Upper lobe of left lung (tissue), 6 donors: ENCODE measurements around the gene PTCH1. TPM values are rescaled to one million over a fixed set of nuclear protein-coding genes. Genes with fewer than 3 reads are reported as not detected.

ENCODE experiments used
- ATAC-seq, 2 donors: fragments of 200-7000 bp; cut with Tn5 transposase; one replicate each; pipeline ENCODE4 v1.9.1; 2022; ENCODE audit warnings: mild to moderate bottlenecking in 2 of 2, moderate library complexity in 2 of 2; ENCODE audit not compliant: low FRiP score in 2 of 2
- DNase-seq, 2 donors: peaks; one replicate each; pipeline ENCODE4 v3.0.0-alpha.2; 2019 to 2020
- H3K27ac ChIP-seq, 4 donors: fragments of 200-600 bp; sonication (generic); one replicate each; pipeline ENCODE4 v1.5.1; 2016 to 2019
- H3K27me3 ChIP-seq, 4 donors: fragments of 200-600 bp; sonication (generic); one replicate each; pipeline ENCODE4 v1.5.1; 2017 to 2019
- H3K36me3 ChIP-seq, 4 donors: fragments of 200-600 bp; sonication (generic); one replicate each; pipeline ENCODE4 v1.5.1; 2016 to 2019
- H3K4me1 ChIP-seq, 4 donors: fragments of 200-600 bp; sonication (generic); one replicate each; pipeline ENCODE4 v1.5.1; 2018 to 2019
- H3K4me3 ChIP-seq, 4 donors: fragments of 200-600 bp; sonication (generic); one replicate each; pipeline ENCODE4 v1.5.1; 2017 to 2019; ENCODE audit warnings: mild to moderate bottlenecking in 2 of 4, moderate library complexity in 1 of 4
- H3K9me3 ChIP-seq, 4 donors: fragments of 200-600 bp; sonication (generic); one replicate each; pipeline ENCODE4 v1.5.1; 2018 to 2019
- EP300 ChIP-seq, 4 donors: sonication (generic); formaldehyde crosslinking; IDR thresholded peaks; one replicate each; pipeline ENCODE4 v1.5.1; 2017; ENCODE audit warnings: antibody characterized with exemption in 4 of 4, control low read depth in 2 of 4
- POLR2A ChIP-seq, 4 donors: fragments of 450-650 bp; IDR thresholded peaks; one replicate each; pipeline ENCODE4 v1.5.1; 2016 to 2017; ENCODE audit warnings: antibody characterized with exemption in 4 of 4, mild to moderate bottlenecking in 2 of 4
- POLR2AphosphoS5 ChIP-seq, 2 donors: sonication (generic); formaldehyde crosslinking; IDR thresholded peaks; one replicate each; pipeline ENCODE4 v1.5.1; 2017; ENCODE audit warnings: antibody characterized with exemption in 2 of 2
- WGBS, 2 donors: methylation state at CpG; one replicate each; pipeline ENCODE4 v1.1.5; 2017 to 2018; 5-methylcytosine and 5-hydroxymethylcytosine counted together
- total RNA-seq, 6 donors: library from RNA; depleted of rRNA in 4 of 6; stranded (reverse); fragments of >200 nt in 4 of 6; gene quantifications; one replicate each; pipeline versions ENCODE4 v1.1.0 to v1.2.1, GENCODE V29; 2016 to 2021
- TF ChIP-seq, protein P1 (sequence below), 6 experiments: fragments of 450-650 bp in 4 of 6; fragments of 200-600 bp in 2 of 6; sonication (generic) in 2 of 6; IDR thresholded peaks; one replicate each; pipeline ENCODE4 v1.5.1; 2016 to 2019; ENCODE audit warnings: antibody characterized with exemption in 6 of 6
- donor health status: DM: no; HTN: no; CAD: no; lungs with moderate emphysema.
- donor health status: DM: no; HTN: yes; CAD: no; lungs with severe emphysema.

Gene PTCH1
- total RNA-seq, 6 donors from 2014 or later = 7.4 to 28.0 (median 13.9) TPM

DNA sequence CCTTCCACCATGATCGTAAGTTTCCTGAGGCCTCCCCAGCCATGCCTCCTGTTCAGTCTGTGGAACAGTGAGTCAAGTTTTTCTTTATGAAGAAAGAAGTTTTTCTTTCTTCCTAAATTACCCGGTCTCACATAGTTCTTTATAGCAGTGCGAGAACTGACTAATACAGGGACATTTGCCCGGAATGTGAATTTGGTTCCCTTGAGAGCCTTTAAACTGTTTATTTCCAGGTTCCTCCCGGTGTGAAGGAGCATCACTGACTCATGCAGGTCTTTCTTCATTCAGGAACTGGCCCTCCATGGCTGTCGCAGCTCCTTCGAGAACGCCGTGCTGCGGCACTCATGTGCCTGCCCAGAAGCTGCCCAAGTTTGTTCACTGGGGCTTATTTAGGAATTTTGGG, 87.7 kb downstream of the PTCH1 start:
- ATAC-seq = no peak
- Histone ChIP-seq H3K36me3 (no peaks in the 10 kb centered on the region), H3K4me3 (no peak overlapping the region), H3K27me3 (peaks cover 0 to 6% (median 0%) of the 10 kb centered on the region in 4 donors), H3K27ac (no peak overlapping the region), H3K9me3 (peaks cover 0 to 9% (median 2%) of the 10 kb centered on the region in 4 donors), H3K4me1 (peaks cover 0 to 11% (median 5%) of the 10 kb centered on the region in 4 donors)
- WGBS, 2 donors = 86 to 96% methylated on average over 10 of the region's 10 CpGs
- no peak for DNase-seq
- TF ChIP-seq EP300 (IDR thresholded peaks at IDR 0.05) (no peak), POLR2AphosphoS5 (IDR thresholded peaks at IDR 0.05) (no peak)

DNA sequence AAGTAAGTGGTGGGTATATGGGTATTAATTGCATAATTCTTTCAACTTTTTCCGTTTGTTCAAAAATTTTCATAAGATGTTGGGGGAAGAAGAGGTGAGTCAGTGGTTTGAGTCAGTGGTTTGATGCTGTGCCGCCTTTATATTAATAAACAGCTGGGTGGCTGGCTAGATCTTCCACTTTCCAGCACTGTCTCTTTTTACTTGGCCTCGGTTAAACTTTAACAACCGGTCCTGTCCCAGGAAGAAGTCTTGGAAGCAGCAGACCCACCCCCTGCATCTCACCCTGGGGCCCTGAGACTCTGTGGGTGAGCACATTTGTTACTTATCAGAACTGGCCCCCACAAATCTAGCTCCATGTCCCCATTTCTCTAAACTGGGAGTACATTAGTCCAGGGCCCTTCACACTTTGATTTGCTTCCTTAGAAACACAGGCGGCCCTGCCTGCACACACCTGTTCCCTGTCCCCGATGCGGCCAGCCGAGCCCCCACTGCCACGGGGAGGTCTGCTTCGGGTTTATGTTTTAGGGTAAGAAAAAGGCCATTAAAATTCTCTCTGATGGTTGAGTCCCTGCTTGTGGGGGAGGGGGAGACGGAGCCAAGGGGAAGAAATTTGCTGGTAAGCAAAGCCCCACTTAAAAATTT, 90.7 kb downstream of the PTCH1 start:
- Histone ChIP-seq H3K4me3 (peak overlapping the region in 3 of 4 donors; percentile 36 to 53 (median 51)), H3K36me3 (no peaks in the 10 kb centered on the region), H3K4me1 (peaks cover 0 to 11% (median 5%) of the 10 kb centered on the region in 4 donors), H3K9me3 (peaks cover 9 to 23% (median 14%) of the 10 kb centered on the region in 4 donors), H3K27ac (peak overlapping the region in 3 of 4 donors; percentile 61 to 80 (median 62)), H3K27me3 (peaks cover 0 to 6% (median 0%) of the 10 kb centered on the region in 4 donors)
- 40 to 41% methylated on average over 11 of the region's 11 CpGs for WGBS, 2 donors
- DNase-seq (peak in 1 of 2 donors; percentile 77), ATAC-seq (peak in 1 of 2 donors; percentile 47)
- TF ChIP-seq, protein P1, sequence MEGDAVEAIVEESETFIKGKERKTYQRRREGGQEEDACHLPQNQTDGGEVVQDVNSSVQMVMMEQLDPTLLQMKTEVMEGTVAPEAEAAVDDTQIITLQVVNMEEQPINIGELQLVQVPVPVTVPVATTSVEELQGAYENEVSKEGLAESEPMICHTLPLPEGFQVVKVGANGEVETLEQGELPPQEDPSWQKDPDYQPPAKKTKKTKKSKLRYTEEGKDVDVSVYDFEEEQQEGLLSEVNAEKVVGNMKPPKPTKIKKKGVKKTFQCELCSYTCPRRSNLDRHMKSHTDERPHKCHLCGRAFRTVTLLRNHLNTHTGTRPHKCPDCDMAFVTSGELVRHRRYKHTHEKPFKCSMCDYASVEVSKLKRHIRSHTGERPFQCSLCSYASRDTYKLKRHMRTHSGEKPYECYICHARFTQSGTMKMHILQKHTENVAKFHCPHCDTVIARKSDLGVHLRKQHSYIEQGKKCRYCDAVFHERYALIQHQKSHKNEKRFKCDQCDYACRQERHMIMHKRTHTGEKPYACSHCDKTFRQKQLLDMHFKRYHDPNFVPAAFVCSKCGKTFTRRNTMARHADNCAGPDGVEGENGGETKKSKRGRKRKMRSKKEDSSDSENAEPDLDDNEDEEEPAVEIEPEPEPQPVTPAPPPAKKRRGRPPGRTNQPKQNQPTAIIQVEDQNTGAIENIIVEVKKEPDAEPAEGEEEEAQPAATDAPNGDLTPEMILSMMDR (IDR thresholded peaks at IDR 0.05) = no peak
- no peak for TF ChIP-seq EP300 (IDR thresholded peaks at IDR 0.05)
- no peak for TF ChIP-seq POLR2A (IDR thresholded peaks at IDR 0.05)
- TF ChIP-seq POLR2AphosphoS5 (IDR thresholded peaks at IDR 0.05) = no peak

DNA sequence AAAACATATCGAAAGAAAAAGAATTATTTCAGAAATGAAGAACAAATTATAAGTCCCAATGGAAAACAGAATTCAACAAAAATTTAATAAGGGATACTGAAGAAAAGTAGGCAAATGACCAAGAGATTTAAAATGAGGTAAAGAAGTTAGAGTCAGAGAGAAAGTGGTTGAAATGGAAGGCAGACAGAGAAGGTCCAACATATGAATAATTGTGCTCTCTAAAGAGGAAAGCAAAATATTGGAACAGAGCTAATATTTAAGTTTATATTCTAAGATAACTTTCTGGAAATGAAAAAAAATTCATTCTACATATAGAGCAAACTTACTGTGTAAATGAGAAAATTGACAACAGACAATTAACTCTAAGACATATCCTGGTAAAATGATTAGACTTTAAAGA, 94.1 kb downstream of the PTCH1 start:
- TF ChIP-seq, protein P1 (IDR thresholded peaks at IDR 0.05) = no peak
- H3K4me1 ChIP-seq = peaks cover 0 to 11% (median 5%) of the 10 kb centered on the region in 4 donors
- WGBS, 2 donors = 89 to 90% methylated on average over 1 of the region's 1 CpG
- peaks cover 0 to 6% (median 0%) of the 10 kb centered on the region in 4 donors for H3K27me3 ChIP-seq
- no peaks in the 10 kb centered on the region for H3K36me3 ChIP-seq
- ATAC-seq = no peak
- H3K27ac ChIP-seq = no peak overlapping the region
- peaks cover 9 to 17% (median 11%) of the 10 kb centered on the region in 4 donors for H3K9me3 ChIP-seq
- no peak overlapping the region for H3K4me3 ChIP-seq
- no peak for DNase-seq

DNA sequence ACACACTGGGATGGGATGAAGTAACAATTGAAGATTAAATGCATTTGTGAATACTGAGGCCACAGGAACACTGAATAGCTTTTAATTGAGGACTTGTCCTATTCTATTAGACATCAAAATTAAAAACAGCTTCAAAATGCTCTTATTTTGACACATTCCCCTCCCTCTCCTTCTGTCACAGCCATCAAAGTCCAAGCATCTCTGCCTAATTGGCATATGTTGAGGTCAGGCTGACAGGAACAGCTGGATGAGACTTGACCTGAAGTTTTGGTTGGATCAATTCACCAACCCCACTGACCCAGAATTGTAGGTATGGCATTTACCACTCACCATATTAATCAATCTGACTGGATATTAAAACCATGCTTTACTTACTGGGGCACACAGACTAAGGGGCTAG, 96.3 kb downstream of the PTCH1 start:
- H3K27ac ChIP-seq = no peak overlapping the region
- no peak overlapping the region for H3K4me3 ChIP-seq
- TF ChIP-seq, protein P1 (IDR thresholded peaks at IDR 0.05) = no peak
- TF ChIP-seq EP300 (IDR thresholded peaks at IDR 0.05) = no peak
- TF ChIP-seq POLR2AphosphoS5 (IDR thresholded peaks at IDR 0.05) = no peak
- TF ChIP-seq POLR2A (IDR thresholded peaks at IDR 0.05) = no peak
- H3K27me3 ChIP-seq = no peaks in the 10 kb centered on the region
- no peaks in the 10 kb centered on the region for H3K36me3 ChIP-seq
- no peak for DNase-seq
- peaks cover 0 to under 1% (median 0%) of the 10 kb centered on the region in 4 donors for H3K4me1 ChIP-seq
- no peak for ATAC-seq
- H3K9me3 ChIP-seq = peaks cover 9 to 17% (median 11%) of the 10 kb centered on the region in 4 donors

DNA sequence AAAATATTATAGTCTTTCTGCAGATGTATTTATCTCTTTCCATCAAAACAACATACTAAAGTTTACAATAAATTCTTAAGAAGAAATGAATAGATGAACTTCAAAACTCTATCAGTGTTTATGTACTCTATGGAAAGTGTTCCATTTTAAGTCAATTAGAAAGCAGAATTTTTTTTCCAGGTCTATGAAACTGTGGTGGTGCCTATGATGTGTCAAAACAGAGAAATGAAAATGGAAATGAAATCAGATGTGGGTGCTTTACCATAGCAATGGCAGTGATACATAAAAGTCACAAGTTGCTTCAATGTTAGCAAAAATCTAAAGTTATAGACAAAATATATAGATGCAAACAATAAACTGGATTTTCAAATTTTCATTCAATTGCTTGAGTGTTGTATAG, 97.3 kb downstream of the PTCH1 start:
- Histone ChIP-seq H3K4me1 (no peaks in the 10 kb centered on the region), H3K4me3 (no peak overlapping the region), H3K9me3 (peaks cover 9 to 17% (median 11%) of the 10 kb centered on the region in 4 donors), H3K27ac (no peak overlapping the region), H3K36me3 (no peaks in the 10 kb centered on the region), H3K27me3 (no peaks in the 10 kb centered on the region)
- ATAC-seq (no peak), DNase-seq (no peak)
- TF ChIP-seq, protein P1 (IDR thresholded peaks at IDR 0.05) = no peak
- TF ChIP-seq POLR2A (IDR thresholded peaks at IDR 0.05) (no peak), POLR2AphosphoS5 (IDR thresholded peaks at IDR 0.05) (no peak), EP300 (IDR thresholded peaks at IDR 0.05) (no peak)
